Fibroblast of skin of abdomen (primary cell): Measurements from ENCODE around the gene SEC23IP.
A peak's percentile ranks its signal among the peaks of the same experiment; 100 is the strongest.
"Not testable (repeated sequence)": the region's sequence is repeated elsewhere in the genome, so short reads cannot be mapped to it uniquely, and the experiment has no call there.

Experiments
- DNase-seq: peaks from one replicate; pipeline ENCODE4 v3.0.0-alpha.2; 2013

The SEC23IP gene

DNA sequence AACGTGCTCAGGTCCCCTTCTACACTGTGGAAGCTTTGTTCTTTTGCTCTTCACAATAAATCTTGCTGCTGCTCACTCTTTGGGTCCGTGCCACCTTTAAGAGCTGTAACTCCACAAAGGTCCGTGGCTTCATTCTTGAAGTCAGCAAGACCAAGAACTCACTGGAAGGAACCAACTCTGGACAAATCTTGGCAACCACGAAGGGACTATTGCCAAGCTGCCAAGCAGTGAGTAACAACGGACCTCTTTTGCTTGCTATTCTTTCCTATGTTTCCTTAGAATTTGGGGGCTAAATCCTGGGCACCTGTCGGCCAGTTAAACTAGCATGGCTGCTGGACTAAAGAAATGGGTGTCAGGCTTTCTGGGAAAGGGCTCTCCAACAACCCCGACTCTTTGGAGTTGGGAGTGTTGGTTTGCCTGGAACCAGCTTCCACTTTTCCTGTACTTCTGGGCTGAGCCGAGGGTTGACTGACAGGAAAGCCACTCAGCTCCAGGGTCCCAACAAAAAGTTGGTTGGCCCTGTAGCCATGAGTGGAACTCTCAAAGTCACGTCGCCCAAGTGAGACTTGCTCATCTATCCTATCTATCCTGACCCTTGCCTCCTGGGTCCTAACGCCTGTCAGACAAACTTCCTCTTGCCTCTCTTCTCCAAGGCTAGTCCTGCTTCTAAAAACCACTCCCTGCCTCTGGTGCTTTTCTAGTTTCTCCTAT, 8.5 kb upstream of the SEC23IP start:
- not testable (repeated sequence) for DNase-seq

DNA sequence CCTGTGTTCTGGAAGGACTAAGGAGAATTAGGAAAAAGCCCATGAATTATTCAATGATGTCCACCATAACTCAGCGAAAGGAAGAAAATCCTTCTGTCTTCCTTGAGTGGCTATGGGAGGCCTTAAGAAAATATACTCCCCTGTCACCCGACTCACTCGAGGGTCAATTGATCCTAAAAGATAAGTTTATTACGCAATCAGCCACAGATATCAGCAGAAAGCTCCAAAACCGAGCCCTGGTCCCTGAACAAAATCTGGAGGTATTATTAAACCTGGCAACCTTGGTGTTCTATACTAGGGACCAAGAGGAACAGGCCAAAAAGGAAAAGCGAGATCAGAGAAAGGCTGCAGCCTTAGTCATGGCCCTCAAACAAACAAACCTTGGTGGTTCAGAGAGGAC, 6.5 kb upstream of the SEC23IP start:
- DNase-seq, result not testable (repeated sequence)

DNA sequence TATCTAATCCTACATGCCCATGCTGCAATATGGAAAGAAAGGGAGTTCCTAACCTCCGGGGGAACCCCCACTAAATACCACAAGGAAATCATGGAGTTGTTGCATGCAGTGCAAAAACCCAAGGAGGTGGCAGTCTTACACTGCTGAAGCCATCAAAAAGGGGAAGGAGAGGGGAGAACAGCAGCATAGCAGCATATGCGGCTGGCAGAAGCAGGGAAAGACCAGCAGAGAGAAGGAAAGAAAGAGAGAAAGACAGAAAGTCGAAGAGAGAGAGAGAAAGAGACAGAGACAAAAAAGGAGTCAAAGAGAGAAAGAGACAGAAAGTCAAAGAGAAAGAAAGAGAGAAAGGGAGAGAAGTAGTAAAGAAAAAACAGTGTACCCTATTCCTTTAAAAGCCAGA, 3.8 kb upstream of the SEC23IP start:
- not testable (repeated sequence) for DNase-seq

DNA sequence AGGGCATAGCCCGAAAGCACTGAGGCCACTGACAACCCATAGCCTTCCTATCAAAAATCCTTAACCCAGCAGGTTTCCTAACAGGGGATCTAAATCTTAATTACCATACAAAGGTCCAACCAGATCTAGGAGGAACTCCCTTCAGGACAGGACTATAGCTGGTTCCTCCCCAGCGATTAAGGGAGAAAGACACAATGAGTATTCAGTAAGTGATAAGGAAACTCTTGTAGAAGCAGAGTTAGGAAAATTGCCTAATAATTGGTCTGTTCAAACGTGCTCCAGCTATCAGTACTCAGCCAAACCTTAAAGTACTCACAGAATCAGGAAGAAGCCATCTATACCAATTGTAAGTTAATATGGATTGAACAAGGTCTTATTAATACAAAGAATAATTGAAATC, 3.3 kb upstream of the SEC23IP start:
- DNase-seq, result not testable (repeated sequence)

DNA sequence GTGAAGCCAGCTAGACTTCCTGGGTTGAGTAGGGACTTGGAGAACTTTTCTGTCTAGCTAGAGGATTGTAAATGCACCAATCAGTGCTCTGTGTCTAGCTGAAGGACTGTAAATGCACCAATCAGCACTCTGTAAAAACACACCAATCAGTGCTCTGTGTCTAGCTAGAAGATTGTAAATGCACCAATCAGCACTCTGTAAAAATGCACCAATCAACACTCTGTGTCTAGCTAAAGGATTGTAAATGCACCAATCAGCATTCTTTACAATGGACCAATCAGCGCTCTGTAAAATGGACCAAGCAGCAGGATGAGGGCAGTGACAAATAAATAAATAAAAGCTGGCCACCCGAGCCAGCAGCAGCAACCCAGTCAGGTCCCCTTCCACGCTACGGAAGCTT, 2.2 kb upstream of the SEC23IP start:
- not testable (repeated sequence) for DNase-seq

DNA sequence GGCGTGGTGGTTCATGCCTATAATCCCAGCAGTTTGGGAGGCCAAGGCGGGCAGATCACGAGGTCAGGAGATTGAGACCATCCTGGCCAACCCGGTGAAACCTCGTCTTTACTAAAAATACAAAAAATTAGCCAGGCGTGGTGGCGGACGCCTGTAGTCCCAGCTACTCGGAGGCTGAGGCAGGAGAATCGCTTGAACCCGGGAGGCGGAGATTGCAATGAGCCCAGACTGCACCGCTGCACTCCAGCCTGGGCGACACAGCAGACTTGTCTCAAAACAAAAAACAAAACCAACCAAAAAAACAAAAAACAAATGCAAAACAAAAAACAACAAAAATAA, 712 bp upstream of the SEC23IP start:
- DNase-seq, result not testable (repeated sequence)

DNA sequence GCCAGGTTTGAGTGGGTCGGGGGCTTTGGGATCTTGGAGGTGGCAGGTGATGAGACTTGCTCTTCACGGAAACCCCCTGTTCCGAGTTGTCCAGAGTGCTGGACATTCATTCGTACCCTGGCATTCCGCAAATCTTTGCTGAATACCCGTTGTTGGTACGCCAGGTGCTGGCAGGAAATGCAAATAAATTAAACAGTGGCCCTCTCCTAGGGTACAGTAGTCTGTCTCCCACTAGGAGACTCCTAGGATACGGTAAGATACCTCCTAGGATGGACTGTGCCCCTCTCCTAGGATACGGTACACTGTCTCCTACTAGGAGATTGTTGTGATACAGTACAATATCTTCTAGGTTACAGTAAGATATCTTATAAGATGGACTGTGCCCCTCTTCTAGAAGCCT, 544 bp downstream of the SEC23IP start:
- no peak for DNase-seq

DNA sequence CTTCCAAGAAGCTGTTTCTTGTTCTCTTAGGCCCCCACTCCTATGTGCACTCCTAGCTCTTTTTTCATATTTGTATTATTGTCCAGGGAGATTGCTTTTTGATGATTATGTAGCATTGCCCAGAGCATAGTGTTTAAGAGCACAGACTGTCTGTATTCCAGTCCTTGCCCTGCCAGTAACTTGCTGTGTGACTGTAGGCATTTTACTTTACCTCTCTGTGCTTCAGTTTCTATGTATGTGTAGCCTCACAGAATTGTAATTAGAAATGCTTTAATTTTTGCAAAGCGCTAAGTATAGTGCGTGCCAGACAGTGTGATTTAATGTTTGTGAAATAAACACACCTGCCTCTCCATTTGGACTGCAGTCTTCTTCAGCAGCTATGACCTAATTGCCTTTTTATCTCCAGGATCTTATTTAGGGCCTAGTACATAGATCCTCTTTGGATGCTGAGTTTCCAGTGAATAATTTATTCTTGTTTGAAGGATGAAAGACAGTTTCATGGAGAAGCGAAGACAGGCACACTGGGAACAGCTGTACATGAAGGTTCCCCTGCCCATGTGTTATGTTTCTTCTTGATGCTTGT, 1.4 kb downstream of the SEC23IP start:
- no peak for DNase-seq

DNA sequence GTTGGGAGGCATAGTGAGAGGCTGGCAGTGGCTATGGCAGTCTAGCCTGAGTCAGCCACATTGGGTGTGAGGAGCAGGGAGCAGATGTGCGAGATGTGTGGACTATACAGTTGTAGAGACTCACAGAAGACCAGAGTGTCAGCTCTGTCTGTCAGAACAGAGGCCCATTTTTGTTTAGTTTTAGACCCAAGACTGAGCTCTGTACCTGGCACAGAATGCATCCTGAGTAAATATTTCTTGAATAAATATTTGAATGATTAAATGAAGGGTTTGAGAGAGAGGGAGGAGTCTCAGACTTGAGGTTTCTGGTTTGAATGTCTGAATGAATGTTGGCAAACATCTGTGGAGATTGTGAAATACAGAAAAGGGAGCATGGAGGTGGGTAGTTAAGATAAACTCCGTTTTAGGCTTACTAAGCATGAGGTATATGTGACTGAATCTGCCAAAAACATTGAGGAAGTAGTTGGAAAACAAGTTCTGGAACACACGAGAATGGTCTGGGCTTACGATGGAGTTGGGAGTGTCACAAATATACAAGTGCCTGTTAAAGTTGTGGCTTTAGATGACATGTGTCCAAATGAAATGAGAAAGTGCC, 3.6 kb downstream of the SEC23IP start:
- peak; percentile 67 for DNase-seq

DNA sequence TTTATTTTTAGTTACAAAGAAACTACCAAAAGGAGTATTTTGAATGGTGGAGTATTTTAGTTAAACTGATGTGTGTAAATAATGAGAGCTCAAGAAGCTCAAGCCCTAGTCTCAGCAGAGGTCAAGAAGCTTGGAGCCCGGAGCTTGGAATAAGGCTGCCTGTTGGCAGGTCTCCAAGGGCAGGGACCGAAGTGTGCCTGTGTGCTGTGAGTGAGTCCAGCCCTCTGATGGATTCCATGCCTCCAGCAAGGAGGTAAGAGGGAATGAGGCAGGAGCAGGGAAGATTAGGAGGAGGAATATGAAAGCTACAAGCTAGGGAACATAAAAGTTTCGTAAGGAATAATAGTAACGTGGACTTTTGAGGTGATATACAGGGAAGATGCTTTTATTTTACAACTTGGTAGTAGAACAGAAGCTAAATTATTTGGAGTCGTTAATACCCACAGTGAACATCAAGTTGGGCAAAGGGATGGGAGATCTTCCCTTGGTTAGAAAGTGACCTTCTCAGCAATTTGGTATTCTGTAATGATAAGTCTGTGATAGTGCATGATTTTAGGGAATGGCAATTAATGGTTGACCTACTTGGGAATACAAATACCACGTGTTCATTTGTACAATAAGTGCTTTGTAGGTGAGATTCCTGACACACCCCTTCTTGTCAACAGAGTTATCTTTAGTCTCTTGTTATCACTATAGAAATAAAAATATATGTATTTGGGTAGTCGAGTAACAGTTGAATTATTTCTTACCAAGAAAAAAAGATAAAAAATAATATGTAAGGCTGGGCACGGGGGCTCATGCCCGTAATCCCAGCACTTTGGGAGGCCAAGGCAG, 4.6 kb downstream of the SEC23IP start:
- no peak for DNase-seq

DNA sequence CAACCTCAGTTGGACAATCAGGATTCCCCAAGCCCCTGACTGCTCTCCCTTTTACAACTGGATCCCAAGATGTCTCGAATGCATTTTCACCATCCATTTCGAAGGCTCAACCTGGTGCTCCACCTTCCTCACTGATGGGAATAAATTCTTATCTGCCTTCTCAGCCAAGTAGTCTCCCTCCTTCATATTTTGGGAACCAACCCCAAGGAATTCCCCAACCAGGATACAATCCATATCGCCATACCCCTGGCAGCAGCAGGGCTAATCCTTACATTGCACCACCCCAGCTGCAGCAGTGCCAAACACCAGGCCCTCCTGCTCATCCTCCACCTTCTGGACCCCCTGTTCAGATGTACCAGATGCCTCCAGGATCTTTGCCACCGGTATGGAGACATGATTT, 6.0 kb downstream of the SEC23IP start:
- DNase-seq, result no peak

DNA sequence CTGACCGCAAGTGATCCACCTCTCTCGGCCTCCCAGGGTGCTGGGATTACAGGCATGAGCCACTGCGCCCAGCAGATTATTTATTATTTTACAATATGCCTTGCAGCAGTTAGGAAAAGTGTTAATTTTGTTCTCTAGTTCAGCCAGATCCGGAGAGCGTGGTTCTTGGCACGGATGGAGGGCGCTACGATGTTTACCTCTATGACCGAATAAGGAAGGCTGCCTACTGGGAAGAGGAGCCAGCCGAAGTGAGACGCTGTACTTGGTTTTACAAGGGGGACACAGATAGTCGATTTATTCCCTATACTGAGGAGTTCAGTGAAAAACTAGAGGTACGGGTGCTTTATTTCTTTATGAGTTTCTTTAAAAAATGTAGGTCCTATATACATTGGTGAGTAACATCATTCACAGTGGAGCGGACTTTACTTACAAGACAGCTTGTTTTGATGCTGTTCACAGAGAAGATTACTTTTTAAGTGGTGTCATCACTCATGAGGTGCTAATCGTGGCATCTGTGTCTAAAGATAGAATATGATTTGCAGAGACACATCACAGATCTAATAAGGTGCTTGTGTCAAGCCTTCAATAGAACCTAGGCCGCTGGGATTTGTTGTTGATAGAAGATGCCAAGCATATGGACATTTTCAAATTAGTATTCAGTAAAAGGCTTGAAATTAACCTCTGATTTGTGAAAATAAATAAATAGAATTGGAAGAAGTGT, 11.6 kb downstream of the SEC23IP start:
- no peak for DNase-seq

DNA sequence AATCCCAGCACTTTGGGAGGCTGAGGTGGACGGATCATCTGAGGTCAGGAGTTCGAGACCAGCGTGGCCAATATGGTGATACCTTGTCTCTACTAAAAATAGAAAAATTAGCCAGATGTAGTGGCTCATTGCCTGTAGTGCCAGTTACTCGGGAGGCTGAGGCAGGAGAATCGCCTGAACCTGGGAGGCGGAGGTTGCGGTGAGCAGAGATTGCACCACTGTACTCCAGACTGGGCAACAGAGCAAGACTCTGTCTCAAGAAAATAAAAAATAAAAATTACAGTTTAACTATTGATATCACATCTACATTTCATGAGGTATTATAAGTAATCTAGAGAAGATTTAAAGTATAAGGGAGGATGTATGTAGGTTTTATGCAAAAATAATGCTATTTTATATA, 15.2 kb downstream of the SEC23IP start:
- DNase-seq, result not testable (repeated sequence)

DNA sequence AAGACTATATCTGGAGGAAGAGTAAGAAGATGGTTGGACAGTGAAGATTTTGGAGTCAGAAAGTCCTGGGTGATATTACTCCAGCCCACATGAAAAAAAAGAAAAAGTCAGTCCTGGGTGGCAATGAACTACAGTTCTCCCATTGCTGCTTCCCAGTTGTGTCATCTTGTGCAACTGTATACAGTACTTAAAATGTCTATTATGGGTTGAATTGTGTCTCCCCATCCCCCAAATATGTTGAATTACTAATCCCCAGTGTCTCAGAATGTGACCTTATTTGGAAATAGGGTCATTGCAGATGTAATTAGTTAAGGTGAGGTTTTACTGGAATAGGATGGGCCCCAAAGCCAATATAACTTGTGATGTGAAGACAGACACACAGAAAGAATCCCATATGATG, 15.6 kb downstream of the SEC23IP start:
- DNase-seq, result peak; percentile 81

DNA sequence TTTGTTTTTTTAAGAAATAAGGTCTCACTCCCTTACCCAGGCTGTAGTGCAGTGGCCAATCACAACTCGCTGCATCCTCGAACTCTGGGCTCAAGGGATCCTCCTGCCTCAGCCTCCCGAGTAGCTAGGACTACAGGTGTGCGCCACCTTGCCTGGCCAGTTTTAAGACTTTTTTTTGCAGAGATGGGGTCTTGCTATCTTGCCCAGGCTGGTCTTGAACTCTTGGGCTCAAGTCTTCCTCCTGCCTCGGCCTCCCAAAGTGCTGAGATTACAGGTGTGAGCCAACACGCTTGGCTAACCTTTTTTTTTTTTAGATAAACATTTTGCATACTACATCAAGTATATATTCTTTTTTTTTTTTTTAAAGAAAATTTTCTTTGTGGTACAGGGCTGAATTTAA, 18.2 kb downstream of the SEC23IP start:
- DNase-seq, result no peak

DNA sequence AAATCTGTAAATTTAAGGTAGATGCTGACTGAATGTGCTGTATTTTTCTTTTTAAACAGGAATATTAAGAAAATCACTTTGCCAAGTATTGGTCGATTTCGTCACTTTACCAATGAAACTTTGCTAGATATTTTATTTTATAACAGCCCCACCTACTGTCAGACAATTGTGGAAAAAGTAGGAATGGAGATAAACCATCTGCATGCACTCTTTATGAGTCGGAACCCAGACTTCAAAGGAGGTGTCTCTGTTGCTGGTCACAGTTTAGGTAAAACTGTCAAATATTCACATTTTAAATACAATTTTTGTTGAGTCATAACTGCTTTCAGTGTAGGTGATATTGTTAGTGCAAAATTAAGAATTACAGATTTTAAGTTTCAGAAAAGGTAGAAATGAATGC, 25.2 kb downstream of the SEC23IP start:
- DNase-seq, result peak; percentile 4

DNA sequence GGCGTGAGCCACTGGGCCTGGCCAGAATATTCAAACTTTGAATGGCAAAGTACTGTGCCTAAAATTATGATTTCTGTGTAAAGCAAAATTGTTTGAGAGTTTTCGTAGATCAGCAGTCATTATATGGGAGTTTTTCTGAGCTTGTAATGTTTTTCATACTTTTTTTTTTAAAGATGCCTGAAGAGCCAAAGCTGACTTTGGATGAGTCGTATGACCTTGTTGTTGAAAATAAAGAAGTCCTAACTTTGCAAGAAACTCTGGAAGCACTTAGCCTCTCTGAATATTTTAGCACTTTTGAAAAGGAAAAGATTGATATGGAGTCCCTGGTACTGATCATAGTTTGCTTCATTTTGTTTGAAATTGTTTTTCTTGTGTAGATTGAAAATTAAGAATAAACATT, 26.7 kb downstream of the SEC23IP start:
- no peak for DNase-seq

DNA sequence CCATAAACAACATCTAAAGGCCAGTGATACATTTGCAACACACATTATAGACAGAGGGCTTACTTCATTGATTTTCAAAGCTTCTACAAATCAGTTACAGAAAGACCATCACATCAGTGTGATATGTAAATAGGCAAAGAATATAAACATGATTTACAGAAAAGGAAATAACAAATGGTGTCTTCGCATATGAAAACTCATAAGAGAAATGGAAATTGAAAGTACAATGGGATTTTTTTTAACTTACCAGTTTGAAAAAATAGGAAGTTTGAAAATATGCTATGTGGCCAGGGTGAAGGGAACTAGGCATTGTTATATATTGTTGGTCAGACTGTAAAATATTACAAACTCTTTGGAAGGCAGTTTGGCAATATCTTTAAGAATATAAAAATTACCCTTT, 27.3 kb downstream of the SEC23IP start:
- DNase-seq, result no peak

DNA sequence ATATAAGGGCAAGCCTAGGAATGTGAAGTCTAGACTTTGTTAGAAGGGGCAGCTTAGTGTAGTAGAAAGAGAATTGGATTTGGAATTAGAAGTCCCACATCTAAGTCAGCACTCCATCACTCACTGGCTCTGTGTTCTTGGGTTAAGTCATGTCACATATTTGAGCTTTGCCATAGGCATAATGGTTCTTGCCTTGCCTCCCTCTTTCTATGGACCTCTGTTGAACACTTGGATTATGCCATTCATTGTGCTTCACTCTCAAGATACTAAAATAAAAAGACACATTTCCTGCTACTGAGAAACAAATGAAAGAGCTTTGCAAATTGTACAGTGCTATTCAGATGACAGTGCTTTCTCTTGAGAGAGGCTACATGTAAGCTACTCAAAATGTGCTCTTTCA, 35.9 kb downstream of the SEC23IP start:
- DNase-seq, result no peak

DNA sequence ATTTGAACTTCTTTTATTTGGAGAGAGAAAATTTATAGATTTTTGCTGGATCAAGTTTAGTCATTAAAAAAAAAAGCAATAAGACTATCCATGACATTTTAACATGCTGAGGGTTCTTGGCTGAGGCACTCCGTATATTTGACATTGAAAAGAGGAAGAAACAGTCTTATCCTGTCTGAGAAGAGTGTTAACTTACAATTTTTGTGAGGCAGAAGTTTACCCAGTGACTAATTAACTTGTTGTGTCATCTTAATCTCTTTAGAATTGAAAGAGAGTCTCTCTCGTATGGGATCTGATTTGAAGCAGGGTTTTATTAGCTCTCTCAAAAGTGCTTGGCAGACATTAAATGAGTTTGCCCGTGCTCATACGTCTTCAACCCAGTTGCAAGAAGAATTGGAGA, 39.3 kb downstream of the SEC23IP start:
- DNase-seq, result no peak

DNA sequence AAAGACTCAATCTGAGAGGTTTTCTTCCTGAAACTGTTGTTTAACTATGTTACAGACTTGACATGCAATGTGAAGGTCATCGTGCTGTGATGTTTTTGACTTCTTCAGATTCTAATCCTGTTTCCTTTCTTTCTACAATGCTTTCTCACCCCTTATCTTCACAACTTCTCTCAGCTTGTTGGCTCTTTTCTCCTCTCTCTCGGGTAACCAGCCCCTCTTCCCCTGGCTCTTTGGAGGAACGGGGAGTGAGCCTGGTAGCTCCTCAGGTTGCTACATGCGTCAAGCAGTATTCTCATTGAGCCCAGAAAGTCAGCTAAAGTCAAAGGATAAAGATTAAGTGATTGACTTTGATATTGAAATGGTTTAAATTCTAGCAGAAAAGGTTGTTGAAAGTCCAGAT, 40.1 kb downstream of the SEC23IP start:
- DNase-seq, result no peak

DNA sequence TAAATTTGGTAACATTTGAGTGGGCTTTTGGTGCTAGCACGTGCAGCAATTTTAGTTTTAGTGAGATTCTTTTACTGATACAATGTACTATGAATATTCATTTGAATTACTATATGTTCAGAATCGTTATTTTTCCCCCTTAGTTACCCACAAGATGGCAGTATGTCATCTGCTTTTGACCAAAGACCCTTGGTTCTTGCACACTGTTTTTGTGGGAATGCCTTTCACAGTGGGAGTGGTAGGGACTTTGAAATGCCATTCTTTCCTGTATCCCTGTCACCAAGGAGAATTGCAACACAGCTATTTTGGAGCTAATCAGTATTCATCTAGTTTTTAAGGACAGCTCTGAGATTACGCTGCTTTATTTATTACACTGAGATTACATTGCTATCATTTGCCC, 40.6 kb downstream of the SEC23IP start:
- DNase-seq, result peak; percentile 19

DNA sequence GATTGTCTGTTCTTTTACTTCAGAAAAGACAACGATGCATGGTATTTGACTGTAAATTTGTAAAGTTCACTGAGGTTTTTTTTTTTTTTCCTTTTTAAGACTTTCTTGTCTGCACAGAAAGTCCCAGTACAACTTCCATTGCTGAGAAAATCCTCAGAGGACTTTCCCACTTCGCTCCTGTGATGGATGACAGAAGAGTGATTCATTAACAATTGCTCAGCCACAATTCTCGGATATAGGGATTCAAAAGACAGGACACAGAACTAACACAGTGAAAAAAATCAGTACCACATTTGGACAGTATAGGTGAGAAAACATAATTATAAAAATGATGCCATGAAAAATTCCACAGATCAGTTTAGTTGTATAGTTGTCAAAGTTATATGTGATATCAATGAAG, 48.0 kb downstream of the SEC23IP start:
- DNase-seq, result peak; percentile 23
